Fibroblast of skin of scalp (primary cell): Measurements from ENCODE around the gene SLC25A36.
"Not testable (repeated sequence)": the region's sequence is repeated elsewhere in the genome, so short reads cannot be mapped to it uniquely, and the experiment has no call there.

Experiments
- DNase-seq: peaks from one replicate; pipeline ENCODE4 v3.0.0-alpha.2; 2013

SLC25A36 gene

DNA sequence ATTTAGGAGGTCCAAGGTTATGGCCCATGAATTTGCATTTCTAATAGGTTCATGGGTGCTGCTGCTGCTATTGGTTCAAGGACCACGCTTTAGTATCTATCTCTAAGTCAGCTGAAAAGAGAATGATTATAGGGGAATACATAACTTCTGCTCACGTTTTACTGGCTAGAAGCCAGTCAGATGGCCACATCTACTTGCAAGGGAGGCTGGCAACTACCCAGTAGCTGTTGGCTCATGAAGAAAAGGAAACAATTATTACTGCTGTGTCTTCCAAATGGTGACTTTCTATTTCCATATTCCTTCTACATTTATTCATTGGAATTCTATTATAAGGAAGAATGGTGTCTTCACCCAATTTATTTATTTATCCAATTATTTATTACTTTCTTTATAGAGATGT lies 54.2 kb downstream of the SLC25A36 start:
- peak; percentile 5 for DNase-seq

DNA sequence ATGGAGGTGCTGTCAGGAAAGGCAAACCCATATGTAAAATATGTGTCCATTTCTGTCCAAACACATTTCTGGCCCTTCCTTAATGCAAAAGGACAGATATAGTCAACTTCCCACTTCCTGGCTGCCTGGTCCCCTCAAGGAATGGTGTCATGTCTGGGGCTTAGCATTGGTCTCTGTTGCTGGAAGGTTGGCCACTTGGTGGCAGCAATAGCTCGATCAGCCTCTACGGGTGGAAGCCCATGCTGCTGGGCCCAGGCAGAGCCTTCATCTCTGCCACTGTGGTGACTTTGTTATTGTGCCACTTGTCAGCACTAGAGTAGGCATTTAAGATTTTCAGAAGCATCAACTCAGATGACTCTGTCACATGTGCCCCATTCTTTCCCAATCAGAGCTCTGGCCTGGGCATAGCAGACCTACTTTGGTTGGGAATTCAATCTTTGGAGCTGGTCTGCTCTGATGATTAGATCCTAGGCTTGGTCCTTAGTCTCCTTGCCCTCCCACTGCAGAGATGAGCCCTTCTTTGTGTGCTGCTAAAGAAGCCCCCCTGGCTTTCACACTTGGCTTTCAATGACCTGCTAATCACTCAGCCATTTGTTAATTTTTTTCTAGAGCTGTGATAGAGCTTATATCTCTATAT lies 58.5 kb downstream of the SLC25A36 start:
- DNase-seq = peak; percentile 69

DNA sequence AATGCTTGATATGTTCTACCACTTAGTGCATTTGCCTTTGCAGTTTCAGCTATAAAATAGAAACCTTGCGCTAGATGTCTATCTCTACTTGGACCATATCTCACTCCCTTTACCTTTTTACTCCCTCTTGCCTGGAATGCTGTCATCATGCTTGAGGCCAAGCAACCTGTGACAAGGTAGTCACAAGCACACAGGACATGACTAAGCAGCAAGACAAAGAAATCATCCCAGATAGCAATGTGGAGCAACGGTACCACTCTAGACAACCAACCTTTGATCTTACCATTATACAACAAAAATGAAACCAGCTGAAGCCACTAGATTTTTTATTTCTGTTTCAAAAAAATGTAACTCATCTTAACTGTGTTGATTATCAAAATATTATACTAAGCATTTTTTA lies 59.0 kb downstream of the SLC25A36 start:
- no peak for DNase-seq

DNA sequence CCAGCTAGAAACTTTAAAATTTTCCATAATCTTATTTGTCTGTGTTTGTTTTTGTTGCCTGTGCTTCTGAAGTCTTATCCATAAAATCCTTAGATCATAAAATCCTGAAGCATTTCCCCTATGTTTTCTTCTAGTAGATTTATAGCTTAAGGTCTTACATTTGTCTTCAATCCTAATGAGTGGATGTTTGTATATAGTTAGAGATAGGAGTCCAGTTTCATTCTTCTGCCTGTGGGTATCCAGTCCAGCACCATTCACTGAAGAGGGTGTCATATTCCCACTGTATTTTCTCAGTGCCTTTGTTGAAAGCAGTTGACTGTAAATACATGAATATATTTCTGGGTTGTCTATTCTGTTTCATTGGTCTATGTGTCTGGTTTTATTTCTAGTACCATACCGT lies 64.7 kb downstream of the SLC25A36 start:
- DNase-seq = no peak

DNA sequence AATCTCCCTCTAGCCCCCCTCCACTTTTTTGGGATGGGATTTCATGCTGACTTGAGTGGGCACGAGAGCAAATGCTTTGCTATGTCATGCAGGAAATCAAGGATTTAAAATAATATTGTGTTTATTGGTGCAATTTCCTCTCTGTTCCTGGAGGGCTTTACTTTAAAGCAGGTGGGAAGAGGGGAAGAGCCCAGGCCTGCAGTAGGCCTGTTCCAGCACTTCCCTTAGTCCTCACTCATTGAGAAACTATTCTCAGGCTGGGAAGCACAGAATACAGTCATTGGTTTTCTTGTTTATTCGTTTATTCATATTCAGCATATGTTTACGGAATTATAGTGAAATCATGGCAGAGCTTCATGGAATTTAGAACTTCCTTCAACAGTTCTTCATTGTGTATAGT lies 67.9 kb downstream of the SLC25A36 start:
- no peak for DNase-seq

DNA sequence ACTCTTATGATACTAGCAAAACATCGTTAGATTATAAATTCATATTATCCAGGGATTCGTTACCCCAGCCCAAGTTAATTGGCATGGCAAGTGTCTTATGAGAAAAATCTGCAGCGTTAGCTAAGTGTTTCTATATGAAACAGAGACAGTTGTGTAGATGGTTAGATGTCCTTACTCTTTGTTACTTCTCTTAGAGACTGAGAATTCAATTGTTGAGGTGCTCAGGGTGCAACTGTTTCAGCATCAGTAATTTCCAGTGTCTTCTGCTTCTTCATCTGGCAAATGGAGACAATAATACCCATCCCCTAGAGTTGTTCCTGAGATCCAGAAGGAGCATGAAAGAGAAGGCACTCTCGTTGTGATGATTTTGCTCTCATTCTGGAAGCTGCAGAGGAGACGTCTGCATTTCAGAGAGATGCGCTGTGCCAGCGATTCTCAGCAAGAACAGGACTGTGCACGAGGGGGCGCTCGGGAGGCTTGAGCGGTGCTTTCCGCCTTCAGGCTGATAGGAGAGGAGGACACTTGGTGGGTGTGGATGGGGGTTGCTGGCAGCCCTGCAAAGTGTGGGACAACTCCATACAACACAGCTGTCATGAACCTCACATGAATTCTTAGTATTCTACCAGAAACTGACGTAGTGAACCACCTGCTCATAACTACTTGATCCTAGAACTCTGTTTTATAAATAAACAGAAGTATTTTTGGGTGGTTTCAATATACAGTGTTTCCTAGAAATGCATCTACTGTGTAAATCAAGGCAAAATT lies 69.8 kb downstream of the SLC25A36 start:
- peak; percentile 61 for DNase-seq

DNA sequence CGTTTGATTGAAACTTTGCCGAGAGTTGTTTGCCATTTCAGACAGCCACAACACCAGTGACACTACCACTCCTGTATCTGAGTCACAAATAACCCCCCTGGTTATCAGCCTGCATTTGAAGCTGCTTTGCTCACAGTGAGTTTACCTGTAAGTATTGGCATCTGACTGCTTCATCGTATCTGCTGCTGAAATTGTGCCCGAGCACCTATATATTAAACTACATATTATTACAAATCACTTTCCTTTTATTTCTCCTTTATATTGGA lies 70.3 kb downstream of the SLC25A36 start:
- DNase-seq = no peak

DNA sequence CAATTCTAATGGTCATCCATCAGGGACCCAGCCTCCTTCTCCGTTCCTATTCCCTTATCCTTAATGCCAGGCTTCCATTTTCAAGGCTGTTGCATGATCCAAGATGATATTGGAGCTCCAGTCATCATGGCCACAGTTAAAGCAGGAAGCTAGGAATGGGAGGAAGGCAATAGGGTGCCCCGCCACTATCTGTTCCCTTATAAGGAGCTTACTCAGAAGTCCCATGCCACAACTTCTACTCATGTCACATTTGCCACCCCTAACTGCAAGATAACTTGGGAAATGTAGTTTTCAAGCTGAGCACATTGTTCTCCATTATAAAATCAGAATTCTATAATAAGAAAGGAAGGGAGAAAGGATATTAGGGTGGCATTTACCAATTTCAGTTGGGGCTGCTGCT lies 70.9 kb downstream of the SLC25A36 start:
- peak; percentile 15 for DNase-seq

DNA sequence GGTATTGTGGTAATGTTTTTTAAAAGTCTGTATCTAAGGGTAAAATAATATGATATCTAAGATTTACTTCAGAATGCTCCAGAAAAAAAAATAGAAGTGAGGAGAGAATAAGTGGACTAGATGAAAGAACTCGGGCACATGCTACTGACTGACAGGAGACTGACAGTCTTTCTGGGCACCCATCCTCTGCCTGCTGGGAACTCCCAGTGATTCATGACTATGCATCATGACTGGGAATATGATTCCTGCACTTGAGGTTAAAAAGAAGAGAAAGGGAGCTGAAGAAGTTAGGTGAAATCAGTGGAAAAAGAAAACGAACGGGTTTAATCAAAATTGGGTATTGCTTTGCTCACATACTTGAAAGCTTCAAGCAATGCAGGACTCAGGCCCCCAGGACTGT lies 73.8 kb downstream of the SLC25A36 start:
- no peak for DNase-seq

DNA sequence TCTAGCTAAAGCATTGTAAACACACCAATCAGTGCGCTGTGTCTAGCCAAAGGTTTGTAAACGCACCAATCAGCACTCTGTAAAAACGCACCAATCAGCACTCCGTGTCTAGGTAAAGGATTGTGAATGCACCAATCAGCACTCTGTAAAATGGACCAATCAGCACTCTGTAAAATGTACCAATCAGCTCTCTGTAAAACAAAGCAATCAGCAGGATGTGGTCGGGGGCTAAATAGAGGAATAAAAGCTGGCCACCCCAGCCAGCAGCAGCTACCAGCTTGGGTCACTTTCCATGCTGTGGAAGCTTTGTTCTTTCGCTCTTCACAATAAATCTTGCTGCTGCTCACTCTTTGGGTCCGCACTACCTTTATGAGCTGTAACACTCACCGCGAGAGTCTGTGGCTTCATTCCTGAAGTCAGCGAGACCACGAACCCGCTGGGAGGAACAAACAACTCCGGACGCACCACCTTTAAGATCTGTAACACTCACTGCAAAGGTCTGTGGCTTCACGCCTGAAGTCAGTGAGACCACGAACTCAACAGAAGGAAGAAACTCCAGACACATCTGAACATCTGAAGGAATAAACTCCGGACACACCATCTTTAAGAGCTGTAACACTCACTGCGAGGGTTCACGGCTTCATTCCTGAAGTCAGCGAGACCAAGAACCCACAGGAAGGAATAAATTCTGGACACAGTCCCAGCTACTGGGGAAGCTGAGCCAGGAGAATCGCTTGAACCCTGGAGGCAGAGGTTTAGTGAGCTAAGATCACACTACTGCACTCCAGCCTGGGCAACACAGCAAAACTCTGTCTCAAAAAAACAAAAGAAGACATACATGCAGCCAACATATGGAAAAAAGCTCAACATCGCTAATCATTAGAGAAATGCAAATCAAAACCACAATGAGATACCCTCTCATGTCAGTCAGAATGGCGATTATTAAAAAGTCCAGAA lies 76.0 kb downstream of the SLC25A36 start:
- DNase-seq = not testable (repeated sequence)

DNA sequence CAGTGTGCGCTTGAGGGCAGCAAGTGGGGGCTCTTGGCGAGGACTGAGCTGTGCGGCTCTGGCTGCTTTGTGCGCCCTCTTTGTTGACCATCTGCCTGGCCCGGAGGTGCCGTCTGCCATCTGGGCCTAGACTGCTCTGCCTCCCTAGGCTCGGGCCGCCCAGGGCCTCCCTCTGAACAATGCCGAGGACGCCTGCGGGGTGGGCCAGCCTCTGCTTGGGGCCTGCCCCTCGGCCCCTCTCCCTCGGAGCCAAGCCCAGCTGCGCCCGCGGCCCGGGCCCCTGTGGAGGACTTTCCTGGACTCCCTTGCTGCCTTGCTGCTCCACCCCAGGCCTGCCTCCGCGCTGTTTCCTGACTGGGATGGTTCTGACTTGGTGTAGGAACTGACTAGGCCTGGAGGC lies 77.6 kb downstream of the SLC25A36 start:
- no peak for DNase-seq

DNA sequence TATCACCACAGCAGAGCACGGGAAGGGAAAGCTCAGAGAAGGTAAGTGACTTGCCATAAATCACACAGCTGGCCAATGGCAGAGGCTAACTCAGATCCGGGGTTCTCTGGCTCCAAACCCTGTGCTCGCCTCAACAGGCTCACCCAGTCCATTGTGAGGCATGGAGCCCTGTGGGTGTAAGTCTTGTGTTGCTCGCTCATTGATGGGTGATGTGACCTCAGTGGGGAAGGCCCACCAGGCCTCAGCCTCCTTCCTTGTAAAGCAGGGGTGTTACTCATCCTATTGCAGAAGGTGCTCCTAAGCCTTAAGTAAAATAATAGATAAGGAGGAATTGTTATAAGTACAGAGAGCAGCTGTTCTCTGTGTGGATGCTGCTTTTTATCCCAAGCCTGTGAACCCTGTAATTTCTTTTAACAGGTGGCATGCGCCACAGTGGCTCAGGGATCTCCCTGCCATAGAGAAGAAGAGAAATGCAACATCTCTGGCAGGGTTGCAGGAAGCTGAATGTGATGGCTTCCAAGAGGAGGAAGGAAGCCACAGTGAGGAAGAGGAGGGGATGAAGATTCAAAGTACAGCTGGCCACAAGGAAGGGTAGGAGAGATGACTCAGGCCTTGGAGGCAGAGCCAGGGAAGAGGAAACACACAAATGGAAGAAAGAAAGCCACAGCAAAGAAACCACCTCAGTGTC lies 78.7 kb downstream of the SLC25A36 start:
- no peak for DNase-seq

DNA sequence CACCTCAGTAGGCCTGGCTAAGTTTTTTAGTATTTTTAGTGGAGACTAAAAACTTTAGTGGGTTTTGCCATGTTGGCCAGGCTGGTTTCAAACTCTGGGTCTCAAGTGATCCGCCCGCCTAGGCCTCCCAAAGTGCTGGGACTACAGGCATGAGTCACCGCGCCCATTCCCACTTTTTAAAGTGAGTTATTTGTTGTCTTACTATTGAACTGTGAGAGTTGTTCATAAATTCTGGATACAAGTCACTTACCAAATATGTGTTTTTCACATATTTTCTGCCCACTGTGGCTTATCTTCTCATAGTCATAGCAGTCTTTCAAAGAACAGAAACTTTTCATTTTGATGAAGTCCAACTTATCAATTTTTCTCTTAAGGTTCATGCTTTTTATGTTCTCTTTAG lies 79.6 kb downstream of the SLC25A36 start:
- peak; percentile 54 for DNase-seq
